GM10248 (cell line): ENCODE measurements around the gene ASRGL1.
"Not testable (repeated sequence)": the region's sequence is repeated elsewhere in the genome, so short reads cannot be mapped to it uniquely, and the experiment has no call there.

Source experiments
- CTCF ChIA-PET: fragments of 300-600 bp; sonication (Branson Sonifier 250); formaldehyde crosslinking; extraction: SDS; loops from one replicate; lab custom pipeline; 2021; ENCODE audit warnings: antibody characterized with exemption; lab: Yijun Ruan, JAX
- POLR2A ChIA-PET: fragments of 350-650 bp; sonication (Branson Sonifier 250); formaldehyde crosslinking; extraction: SDS; loops from one replicate; lab custom pipeline; 2020; ENCODE audit warnings: antibody characterized with exemption; lab: Yijun Ruan, JAX
- DNase-seq: peaks from one replicate; pipeline ENCODE4 v3.0.0; 2012; ENCODE audit errors: extremely low spot score
- CTCF ChIP-seq: IDR thresholded peaks from 2 replicates; pipeline ENCODE4 v1.5.1; 2012; ENCODE audit warnings: mild to moderate bottlenecking, low read depth; ENCODE audit errors: extremely low read depth, missing control alignments, control extremely low read depth

Gene ASRGL1

DNA sequence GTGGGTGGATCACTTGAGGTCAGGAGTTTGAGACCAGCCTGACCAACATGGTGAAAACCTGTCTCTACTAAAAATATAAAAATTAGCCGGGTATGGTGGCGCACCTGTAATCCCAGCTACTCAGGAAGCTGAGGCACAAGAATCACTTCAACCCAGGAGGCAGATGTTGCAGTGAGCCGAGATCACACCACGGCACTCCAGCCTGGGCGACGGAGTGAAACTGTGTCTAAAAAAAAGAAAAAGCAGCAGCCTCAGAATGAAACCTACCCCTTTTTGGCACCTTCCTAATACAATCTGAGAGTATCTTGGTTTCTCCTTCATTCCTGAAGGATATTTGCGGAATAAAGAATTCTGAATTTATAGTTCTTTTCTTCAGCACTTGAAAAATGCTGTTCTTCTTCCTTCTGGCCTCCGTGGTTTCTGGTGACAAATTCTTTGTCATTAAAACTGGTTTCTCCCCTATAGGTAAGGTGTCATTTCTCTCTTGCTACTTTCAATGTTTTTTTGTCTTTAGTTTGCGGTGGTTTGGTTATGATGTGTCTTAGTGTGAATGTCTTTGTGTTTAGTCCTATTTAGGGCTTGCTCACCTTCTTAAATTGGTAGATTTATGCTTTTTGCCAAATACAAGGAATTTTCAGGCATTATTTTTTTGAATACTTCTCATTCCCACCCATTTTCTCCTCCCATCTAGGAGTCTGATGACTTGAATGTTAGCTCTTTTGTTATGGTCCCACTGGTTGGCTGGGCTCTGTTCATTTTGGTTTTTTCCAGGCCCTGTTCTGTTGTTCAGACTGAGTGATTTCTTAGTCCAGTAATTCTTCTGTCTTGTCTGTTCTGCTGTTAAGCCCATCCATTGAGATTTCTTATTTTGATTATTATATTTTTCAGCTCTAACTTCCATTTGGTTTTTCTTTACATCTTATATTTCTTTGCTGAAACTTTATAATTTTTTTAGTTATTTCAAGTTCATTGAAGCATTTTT, 15.4 kb downstream of the ASRGL1 start:
- ChIA-PET POLR2A (no interaction called here), CTCF (interaction anchor here (1.0 to 4.2 kb wide), 3 partner anchors 13 to 191 kb away, joined by 3 to 14 read pairs (median 4); no protein-coding TSS in a partner anchor)
- DNase-seq = peak; percentile 39
- no peak for TF ChIP-seq CTCF

GRCh38 chr11:62353841-62354240, 16.6 kb downstream of the ASRGL1 start:
- no peak for DNase-seq
- TF ChIP-seq CTCF = no peak
- ChIA-PET POLR2A (no interaction called here), CTCF (interaction anchor here (1.4 kb wide), 2 partner anchors 14 to 189 kb away, joined by 3 to 4 read pairs; no protein-coding TSS in a partner anchor)

DNA sequence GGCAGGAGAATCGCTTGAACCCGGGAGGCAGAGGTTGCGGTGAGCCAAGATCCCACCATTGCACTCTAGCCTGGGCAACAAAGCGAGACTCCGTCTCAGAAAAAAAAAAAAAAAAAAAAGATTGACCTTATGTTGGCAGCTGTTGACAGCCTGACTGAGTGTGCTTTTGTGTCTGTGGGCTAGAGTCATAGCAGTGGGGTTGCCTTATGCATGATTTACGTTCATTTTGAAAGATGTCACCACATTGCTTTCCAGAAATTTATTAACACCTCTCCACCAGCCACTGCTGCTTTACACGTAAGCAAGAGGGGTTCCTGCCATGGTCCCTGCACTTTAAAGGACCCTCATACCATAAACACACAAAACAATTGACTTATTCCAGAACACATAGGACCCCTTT, 21.0 kb downstream of the ASRGL1 start:
- TF ChIP-seq CTCF = no peak
- POLR2A ChIA-PET = no interaction called here

DNA sequence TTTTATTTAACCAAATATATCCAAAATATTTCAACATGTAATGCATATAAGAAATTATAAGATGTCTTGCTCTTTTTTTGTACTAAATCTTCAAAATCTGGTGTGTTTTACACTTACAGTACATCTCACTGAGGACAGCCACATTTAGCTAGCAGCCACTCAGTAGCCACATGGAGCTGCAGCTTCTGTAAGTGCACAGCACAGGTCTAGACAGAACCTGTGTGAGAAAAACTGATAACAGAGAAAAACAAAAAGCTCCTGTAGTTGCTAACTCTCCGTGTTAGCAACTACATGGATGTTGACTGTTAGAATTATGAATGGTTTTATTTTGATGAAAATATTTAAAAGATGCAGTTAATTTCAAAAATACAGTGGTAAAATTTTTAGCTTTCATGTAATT, 22.2 kb downstream of the ASRGL1 start:
- DNase-seq = no peak
- no peak for TF ChIP-seq CTCF
- ChIA-PET CTCF (interaction anchor here (1.0 kb wide), 1 partner anchor 9 kb away, joined by 3 read pairs; no protein-coding TSS in a partner anchor), POLR2A (no interaction called here)

More for the DNA sequence above, 21.0 kb downstream of the ASRGL1 start:
- CTCF ChIA-PET = no interaction called here
- DNase-seq = no peak

DNA sequence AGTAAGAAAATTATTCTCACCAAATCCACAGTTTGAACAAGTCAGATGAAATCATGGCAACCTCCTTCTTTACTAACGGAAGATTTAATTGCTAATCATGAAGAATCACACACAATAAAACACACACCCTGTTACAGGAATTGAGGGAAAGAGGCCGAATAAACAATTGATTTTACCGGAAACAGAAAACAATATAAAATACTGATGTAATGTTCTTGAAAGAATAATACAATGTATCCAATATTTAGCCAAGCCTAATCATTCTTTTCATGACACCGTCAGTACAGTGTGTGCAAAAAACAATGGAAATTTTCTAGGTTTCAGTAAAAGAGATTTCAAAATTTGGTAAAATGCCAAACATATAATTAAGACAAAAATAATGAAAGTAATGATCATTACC, 23.4 kb downstream of the ASRGL1 start:
- ChIA-PET CTCF (no interaction called here), POLR2A (interaction anchor here (0.6 kb wide), 1 partner anchor 1337 kb away, joined by 6 read pairs; no protein-coding TSS in a partner anchor)
- no peak for DNase-seq
- no peak for TF ChIP-seq CTCF

GRCh38 chr11:62368861-62369477, 31.7 kb downstream of the ASRGL1 start:
- DNase-seq, CTCF ChIA-PET, POLR2A ChIA-PET: not testable (repeated sequence)
